ENCODE measurements around the gene FAM210B. TPM values are rescaled to one million over a fixed set of nuclear protein-coding genes. Genes with fewer than 3 reads are reported as not detected.

FAM210B gene
- total and polyA plus RNA-seq, 7 donors, result 17.0 to 52.2 (median 41.9) TPM

GRCh38 chr20:56382696-56383095, 23.9 kb downstream of the FAM210B start:
- Histone ChIP-seq H3K4me1 (no peaks in the 10 kb centered on the region), H3K4me3 (no peak overlapping the region), H3K27ac (no peak overlapping the region), H3K27me3 (no peaks in the 10 kb centered on the region), H3K36me3 (no peaks in the 10 kb centered on the region), H3K9me3 (no peaks in the 10 kb centered on the region)
- no peak for DNase-seq
- intact Hi-C loops (cut with DNase I), result no loop called here
- WGBS, 2 donors, result 87 to 89% methylated on average over 4 of the region's 4 CpGs
- TF ChIP-seq POLR2AphosphoS5 (IDR thresholded peaks at IDR 0.05), result no peak
- no peak for TF ChIP-seq EP300 (IDR thresholded peaks at IDR 0.05)
- no peak for TF ChIP-seq POLR2A (IDR thresholded peaks at IDR 0.05)
- no peak for TF ChIP-seq CTCF (IDR thresholded peaks at IDR 0.05)

- Histone ChIP-seq H3K27ac (no peak overlapping the region), H3K4me3 (no peak overlapping the region), H3K27me3 (no peaks in the 10 kb centered on the region), H3K9me3 (no peaks in the 10 kb centered on the region), H3K4me1 (no peaks in the 10 kb centered on the region), H3K36me3 (no peaks in the 10 kb centered on the region)
- intact Hi-C loops (cut with DNase I), result no loop called here
- no peak for DNase-seq
- TF ChIP-seq POLR2AphosphoS5 (IDR thresholded peaks at IDR 0.05), result no peak
- TF ChIP-seq EP300 (IDR thresholded peaks at IDR 0.05), result no peak
- no peak for TF ChIP-seq CTCF (IDR thresholded peaks at IDR 0.05)
- TF ChIP-seq POLR2A (IDR thresholded peaks at IDR 0.05), result no peak
- WGBS, 2 donors, result 93 to 95% methylated on average over 8 of the region's 8 CpGs
These were observed 24.6 kb downstream of the FAM210B start for GRCh38 chr20:56383334-56383733.

GRCh38 chr20:56385130-56385529, 26.4 kb downstream of the FAM210B start:
- H3K4me3 ChIP-seq, result no peak overlapping the region
- no peak overlapping the region for H3K27ac ChIP-seq
- H3K9me3 ChIP-seq, result no peaks in the 10 kb centered on the region
- no peaks in the 10 kb centered on the region for H3K27me3 ChIP-seq
- intact Hi-C loops (cut with DNase I), result no loop called here
- TF ChIP-seq EP300 (IDR thresholded peaks at IDR 0.05), result no peak
- no peak for TF ChIP-seq CTCF (IDR thresholded peaks at IDR 0.05)
- no peak for TF ChIP-seq POLR2A (IDR thresholded peaks at IDR 0.05)
- no peak for TF ChIP-seq POLR2AphosphoS5 (IDR thresholded peaks at IDR 0.05)
- H3K36me3 ChIP-seq, result no peaks in the 10 kb centered on the region
- DNase-seq, result no peak
- WGBS, 2 donors, result 94 to 97% methylated on average over 4 of the region's 4 CpGs
- no peaks in the 10 kb centered on the region for H3K4me1 ChIP-seq

GRCh38 chr20:56386219-56386618, 27.4 kb downstream of the FAM210B start:
- Histone ChIP-seq H3K9me3 (no peaks in the 10 kb centered on the region), H3K36me3 (no peaks in the 10 kb centered on the region), H3K27ac (no peak overlapping the region), H3K4me1 (peaks cover 0 to 6% (median 3%) of the 10 kb centered on the region in 4 donors), H3K4me3 (no peak overlapping the region), H3K27me3 (no peaks in the 10 kb centered on the region)
- WGBS, 2 donors, result 96 to 98% methylated on average over 6 of the region's 6 CpGs
- DNase-seq, result no peak
- intact Hi-C loops (cut with DNase I), result no loop called here
- TF ChIP-seq EP300 (IDR thresholded peaks at IDR 0.05) (no peak), POLR2A (IDR thresholded peaks at IDR 0.05) (no peak), POLR2AphosphoS5 (IDR thresholded peaks at IDR 0.05) (no peak), CTCF (IDR thresholded peaks at IDR 0.05) (no peak)

GRCh38 chr20:56388882-56389281, 30.1 kb downstream of the FAM210B start:
- Histone ChIP-seq H3K27me3 (no peaks in the 10 kb centered on the region), H3K27ac (no peak overlapping the region), H3K4me1 (peaks cover 0 to 20% (median 17%) of the 10 kb centered on the region in 4 donors), H3K4me3 (no peak overlapping the region), H3K36me3 (no peaks in the 10 kb centered on the region), H3K9me3 (no peaks in the 10 kb centered on the region)
- TF ChIP-seq EP300 (IDR thresholded peaks at IDR 0.05) (no peak), POLR2AphosphoS5 (IDR thresholded peaks at IDR 0.05) (no peak), CTCF (IDR thresholded peaks at IDR 0.05) (no peak), POLR2A (IDR thresholded peaks at IDR 0.05) (no peak)
- intact Hi-C loops (cut with DNase I), result no loop called here
- DNase-seq, result no peak
- 86 to 94% methylated on average over 4 of the region's 4 CpGs for WGBS, 2 donors
